ENCODE measurements around the gene NLRP9. TPM values are rescaled to one million over a fixed set of nuclear protein-coding genes. Genes with fewer than 3 reads are reported as not detected.

Gene NLRP9
- total RNA-seq, 1 experiment from 2014 or later, result not detected

DNA sequence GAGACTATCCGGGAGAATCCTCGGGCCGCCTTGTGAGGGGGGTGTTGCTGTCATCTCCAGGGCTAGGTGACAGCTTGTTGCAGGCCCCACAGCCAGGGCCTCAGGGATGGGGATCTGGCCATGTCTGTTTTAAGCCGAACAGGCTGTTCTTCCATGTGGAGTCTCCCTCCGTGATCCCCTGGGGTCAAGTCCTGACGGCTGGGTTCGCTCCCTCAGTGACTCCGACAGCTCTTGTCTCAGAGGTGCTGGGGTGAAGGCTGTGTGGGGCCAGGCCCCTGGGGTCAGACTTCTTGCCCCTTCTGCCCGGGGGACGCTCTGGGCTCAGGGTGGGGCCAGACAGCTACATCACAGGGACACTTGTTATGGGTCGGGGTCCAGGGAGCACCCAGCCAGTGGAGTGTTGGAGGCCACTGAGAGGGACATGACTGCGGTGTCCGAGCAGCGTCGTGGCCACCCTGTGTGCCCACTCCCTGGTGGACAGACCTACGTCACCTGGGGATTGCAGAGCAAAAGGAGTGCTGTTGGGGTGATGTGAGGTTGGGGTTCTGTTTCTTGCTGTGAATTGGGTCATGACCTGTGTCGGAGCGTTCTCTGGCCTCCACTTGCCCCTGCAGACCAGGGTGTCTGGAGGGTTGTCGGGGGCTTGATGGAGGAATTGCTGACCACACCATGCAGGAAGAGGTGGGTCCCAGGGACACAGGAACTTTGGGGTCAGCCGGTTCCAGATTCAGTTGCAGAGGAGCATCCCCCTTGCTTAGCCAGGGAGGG, 41.7 kb downstream of the NLRP9 start:
- no peak overlapping the region for H3K27ac Mint-ChIP-seq
- no peak overlapping the region for H3K4me3 Mint-ChIP-seq
- DNase-seq (ENCODE audit: low spot score) (no peak), ATAC-seq (no peak)
- TF ChIP-seq, protein P1, sequence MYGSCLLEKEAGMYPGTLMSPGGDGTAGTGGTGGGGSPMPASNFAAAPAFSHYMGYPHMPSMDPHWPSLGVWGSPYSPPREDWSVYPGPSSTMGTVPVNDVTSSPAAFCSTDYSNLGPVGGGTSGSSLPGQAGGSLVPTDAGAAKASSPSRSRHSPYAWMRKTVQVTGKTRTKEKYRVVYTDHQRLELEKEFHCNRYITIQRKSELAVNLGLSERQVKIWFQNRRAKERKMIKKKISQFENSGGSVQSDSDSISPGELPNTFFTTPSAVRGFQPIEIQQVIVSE (CRISPR knock-in tag; IDR thresholded peaks at IDR 0.05; ENCODE audit: borderline replicate concordance), result no peak
- TF ChIP-seq, protein P2, sequence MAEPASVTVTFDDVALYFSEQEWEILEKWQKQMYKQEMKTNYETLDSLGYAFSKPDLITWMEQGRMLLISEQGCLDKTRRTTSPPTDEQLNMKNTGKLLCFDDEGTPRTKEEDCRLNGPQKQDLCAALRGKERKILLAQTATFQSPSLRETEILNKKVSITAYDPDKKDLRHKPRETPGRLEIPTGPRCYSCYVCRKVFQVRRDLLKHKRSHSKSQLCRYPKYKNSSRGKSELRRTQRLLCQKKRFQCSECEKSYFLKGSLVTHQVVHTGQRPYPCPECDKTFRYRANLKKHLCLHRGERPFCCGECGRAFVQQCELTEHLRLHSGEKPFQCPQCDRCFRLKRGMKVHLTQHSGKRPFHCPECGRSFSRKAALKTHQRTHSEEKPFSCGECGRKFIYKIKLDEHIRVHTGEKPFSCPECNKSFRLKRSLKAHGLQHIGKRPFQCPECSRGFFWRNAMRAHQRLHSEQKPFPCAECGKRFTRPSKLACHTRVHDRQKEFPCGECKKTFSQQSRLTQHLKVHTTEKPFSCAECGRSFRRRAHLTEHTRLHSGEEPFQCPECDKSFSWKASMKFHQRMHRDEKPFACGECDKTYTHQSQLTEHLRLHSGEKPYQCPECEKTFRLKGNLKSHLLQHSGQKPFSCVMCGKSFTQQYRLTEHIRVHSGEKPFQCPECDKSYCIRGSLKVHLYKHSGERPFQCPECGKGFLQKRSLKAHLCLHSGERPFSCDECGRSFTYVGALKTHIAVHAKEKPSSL (CRISPR knock-in tag; conservative IDR thresholded peaks at IDR 0.05), result no peak
- TF ChIP-seq, protein P3, sequence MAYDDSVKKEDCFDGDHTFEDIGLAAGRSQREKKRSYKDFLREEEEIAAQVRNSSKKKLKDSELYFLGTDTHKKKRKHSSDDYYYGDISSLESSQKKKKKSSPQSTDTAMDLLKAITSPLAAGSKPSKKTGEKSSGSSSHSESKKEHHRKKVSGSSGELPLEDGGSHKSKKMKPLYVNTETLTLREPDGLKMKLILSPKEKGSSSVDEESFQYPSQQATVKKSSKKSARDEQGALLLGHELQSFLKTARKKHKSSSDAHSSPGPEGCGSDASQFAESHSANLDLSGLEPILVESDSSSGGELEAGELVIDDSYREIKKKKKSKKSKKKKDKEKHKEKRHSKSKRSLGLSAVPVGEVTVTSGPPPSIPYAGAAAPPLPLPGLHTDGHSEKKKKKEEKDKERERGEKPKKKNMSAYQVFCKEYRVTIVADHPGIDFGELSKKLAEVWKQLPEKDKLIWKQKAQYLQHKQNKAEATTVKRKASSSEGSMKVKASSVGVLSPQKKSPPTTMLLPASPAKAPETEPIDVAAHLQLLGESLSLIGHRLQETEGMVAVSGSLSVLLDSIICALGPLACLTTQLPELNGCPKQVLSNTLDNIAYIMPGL (CRISPR knock-in tag; IDR thresholded peaks at IDR 0.05), result no peak
- TF ChIP-seq SMAD4 (CRISPR knock-in tag; IDR thresholded peaks at IDR 0.05), result no peak
- TF ChIP-seq KAT7 (CRISPR knock-in tag; IDR thresholded peaks at IDR 0.05; ENCODE audit: borderline replicate concordance), result no peak
- TF ChIP-seq ZNF396 (CRISPR knock-in tag; IDR thresholded peaks at IDR 0.05; ENCODE audit: borderline replicate concordance), result no peak
- TF ChIP-seq, protein P4, sequence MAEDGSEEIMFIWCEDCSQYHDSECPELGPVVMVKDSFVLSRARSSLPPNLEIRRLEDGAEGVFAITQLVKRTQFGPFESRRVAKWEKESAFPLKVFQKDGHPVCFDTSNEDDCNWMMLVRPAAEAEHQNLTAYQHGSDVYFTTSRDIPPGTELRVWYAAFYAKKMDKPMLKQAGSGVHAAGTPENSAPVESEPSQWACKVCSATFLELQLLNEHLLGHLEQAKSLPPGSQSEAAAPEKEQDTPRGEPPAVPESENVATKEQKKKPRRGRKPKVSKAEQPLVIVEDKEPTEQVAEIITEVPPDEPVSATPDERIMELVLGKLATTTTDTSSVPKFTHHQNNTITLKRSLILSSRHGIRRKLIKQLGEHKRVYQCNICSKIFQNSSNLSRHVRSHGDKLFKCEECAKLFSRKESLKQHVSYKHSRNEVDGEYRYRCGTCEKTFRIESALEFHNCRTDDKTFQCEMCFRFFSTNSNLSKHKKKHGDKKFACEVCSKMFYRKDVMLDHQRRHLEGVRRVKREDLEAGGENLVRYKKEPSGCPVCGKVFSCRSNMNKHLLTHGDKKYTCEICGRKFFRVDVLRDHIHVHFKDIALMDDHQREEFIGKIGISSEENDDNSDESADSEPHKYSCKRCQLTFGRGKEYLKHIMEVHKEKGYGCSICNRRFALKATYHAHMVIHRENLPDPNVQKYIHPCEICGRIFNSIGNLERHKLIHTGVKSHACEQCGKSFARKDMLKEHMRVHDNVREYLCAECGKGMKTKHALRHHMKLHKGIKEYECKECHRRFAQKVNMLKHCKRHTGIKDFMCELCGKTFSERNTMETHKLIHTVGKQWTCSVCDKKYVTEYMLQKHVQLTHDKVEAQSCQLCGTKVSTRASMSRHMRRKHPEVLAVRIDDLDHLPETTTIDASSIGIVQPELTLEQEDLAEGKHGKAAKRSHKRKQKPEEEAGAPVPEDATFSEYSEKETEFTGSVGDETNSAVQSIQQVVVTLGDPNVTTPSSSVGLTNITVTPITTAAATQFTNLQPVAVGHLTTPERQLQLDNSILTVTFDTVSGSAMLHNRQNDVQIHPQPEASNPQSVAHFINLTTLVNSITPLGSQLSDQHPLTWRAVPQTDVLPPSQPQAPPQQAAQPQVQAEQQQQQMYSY (CRISPR knock-in tag; IDR thresholded peaks at IDR 0.05), result no peak
- no peak for TF ChIP-seq TP53 (CRISPR knock-in tag; IDR thresholded peaks at IDR 0.05)
- no peak for TF ChIP-seq ATF1 (CRISPR knock-in tag; IDR thresholded peaks at IDR 0.05)
- no peak for TF ChIP-seq NR2C2 (CRISPR knock-in tag; IDR thresholded peaks at IDR 0.05)
- no peak for TF ChIP-seq ELF4 (CRISPR knock-in tag; IDR thresholded peaks at IDR 0.05; ENCODE audit: low read depth)
- H3K9me3 Mint-ChIP-seq, result no peaks in the 10 kb centered on the region
- ChIA-PET POLR2A (no interaction called here), CTCF (interaction anchor here (1.0 kb wide), 1 partner anchor 25 kb away, joined by 3 read pairs; no protein-coding TSS in a partner anchor)
- no peaks in the 10 kb centered on the region for H3K4me1 Mint-ChIP-seq
- H3K36me3 Mint-ChIP-seq, result peaks cover 29% of the 10 kb centered on the region
- no peaks in the 10 kb centered on the region for H3K27me3 Mint-ChIP-seq (ENCODE audit: low read depth)

DNA sequence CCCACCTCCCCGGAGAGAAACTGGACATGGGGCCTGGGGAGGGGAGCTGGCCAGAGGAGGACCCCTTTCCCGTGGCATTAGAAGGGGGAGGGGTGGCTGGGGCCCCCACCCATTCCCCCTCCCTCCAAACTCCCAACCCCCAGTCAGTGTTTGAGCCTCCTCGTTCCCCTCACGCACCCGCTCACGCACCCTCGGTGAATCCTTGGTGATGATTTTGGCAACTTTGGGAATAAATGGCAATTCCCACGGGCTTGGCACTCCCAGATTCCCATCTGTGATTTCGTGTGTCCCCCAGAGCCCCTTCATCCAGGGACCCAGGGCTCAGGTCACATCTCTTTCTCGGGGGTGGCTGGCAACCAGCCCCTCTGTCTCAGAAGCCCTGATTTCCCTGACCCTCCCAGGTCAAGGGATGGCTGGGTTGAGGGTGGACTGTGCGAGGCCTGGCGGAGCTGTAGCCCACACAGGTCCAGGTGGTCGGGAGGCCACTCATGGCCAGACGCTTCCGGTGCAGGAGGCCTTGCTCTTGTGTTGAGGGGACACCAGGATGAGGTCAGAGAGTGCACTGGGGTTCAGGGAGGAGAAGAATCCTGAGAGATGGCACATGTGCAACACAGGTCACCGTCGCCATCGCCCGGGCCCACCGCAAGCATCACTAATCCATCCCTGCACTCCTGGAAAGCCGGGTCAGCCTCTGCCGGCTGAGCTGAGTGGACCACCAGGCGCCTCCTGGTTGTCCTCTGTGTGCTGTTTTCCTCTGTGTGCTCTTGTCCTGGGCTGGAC, 42.5 kb downstream of the NLRP9 start:
- POLR2A ChIA-PET, result no interaction called here
- Mint-ChIP-seq H3K9me3 (no peaks in the 10 kb centered on the region), H3K27ac (no peak overlapping the region), H3K36me3 (peaks cover 28% of the 10 kb centered on the region), H3K27me3 (ENCODE audit: low read depth) (no peaks in the 10 kb centered on the region), H3K4me1 (no peaks in the 10 kb centered on the region), H3K4me3 (no peak overlapping the region)
- DNase-seq (ENCODE audit: low spot score) (no peak), ATAC-seq (no peak)
- TF ChIP-seq TCF7 (CRISPR knock-in tag; IDR thresholded peaks at IDR 0.05; ENCODE audit: low read depth) (no peak), HMGA2 (CRISPR knock-in tag; IDR thresholded peaks at IDR 0.05) (no peak)
- TF ChIP-seq, protein P5, sequence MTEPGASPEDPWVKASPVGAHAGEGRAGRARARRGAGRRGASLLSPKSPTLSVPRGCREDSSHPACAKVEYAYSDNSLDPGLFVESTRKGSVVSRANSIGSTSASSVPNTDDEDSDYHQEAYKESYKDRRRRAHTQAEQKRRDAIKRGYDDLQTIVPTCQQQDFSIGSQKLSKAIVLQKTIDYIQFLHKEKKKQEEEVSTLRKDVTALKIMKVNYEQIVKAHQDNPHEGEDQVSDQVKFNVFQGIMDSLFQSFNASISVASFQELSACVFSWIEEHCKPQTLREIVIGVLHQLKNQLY (CRISPR knock-in tag; IDR thresholded peaks at IDR 0.05), result no peak
- CTCF ChIA-PET, result interaction anchor here (1.0 to 1.5 kb wide), 2 partner anchors 8 to 24 kb away, joined by 3 read pairs; no protein-coding TSS in a partner anchor
